GM12892 (cell line): ENCODE data around the gene SLC2A5.

Experiments
- POLR2A ChIP-seq: IDR thresholded peaks from 2 replicates; pipeline ENCODE4 v1.6.1; 2011; ENCODE audit warnings: low read depth, low read length, control low read depth
- POLR2AphosphoS5 ChIP-seq: IDR thresholded peaks from 2 replicates; pipeline ENCODE4 v1.6.1; 2011; ENCODE audit warnings: low read depth, low read length, control low read depth
- TAF1 ChIP-seq: IDR thresholded peaks from 2 replicates; pipeline ENCODE4 v1.6.1; 2011; ENCODE audit warnings: low read depth, mild to moderate bottlenecking, control low read depth, low read length, borderline replicate concordance

- no peak for TF ChIP-seq POLR2AphosphoS5
- no peak for TF ChIP-seq TAF1
- no peak for TF ChIP-seq POLR2A
These were observed 79.6 kb downstream of the SLC2A5 start for GRCh38 chr1:8989821-8990220.
